Skeletal muscle cell (primary cell): ENCODE results near the gene LPIN2.
"Not testable (repeated sequence)": the region's sequence is repeated elsewhere in the genome, so short reads cannot be mapped to it uniquely, and the experiment has no call there.

Source experiments
- DNase-seq: peaks from one replicate; pipeline ENCODE4 v3.0.0-alpha.2; 2010; ENCODE audit warnings: low read depth
- H3K4me3 ChIP-seq: 2 replicates; pipeline ENCODE4 v1.5.1; 2011; ENCODE audit warnings: low read depth, mild to moderate bottlenecking, control low read depth, low read length, moderate library complexity

LPIN2 gene

DNA sequence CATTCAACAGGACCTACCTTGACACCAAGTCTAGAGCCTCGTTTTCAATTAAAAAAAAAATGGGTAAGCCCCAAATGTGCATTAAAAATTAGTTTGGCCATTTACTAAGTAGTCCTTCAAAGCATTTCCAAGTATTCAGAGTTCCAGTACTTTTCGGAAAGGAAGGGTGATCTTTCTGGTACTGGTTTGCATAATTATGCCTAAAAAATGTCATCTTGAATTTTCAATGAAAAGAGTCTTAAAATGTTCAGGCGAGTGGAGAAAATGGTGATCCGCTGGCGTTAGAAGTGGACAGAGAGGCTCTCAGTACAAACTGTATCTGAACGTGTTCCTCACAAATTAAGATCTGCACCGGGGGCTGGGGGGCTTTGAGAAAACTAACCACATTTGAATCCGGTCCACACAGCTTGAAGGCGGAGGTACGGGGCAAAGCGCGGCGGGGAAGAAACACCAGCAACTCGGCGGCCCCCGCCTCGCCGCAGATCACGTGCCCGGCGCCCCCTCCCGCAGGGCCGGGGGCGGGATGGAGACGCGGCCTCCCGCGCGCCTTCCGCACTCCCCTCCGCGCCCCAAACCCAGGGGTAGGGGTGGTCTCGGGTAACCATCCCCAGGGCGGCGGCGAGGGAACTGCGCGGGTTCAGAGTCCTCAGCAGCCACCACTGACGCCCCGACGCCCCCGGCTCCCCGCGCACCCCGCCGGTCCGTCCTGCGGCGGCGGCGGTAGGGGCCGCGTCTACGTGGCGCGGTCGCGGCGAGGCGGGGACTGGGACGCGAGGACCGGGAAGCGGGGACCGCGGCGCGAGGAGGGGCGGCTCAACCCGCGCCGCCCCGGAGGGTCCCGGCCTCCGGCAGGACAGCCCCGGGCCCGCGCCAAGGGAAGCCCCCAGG lies 564 bp downstream of the LPIN2 start:
- DNase-seq, result no peak
- peak overlapping the region; percentile 69 for H3K4me3 ChIP-seq

DNA sequence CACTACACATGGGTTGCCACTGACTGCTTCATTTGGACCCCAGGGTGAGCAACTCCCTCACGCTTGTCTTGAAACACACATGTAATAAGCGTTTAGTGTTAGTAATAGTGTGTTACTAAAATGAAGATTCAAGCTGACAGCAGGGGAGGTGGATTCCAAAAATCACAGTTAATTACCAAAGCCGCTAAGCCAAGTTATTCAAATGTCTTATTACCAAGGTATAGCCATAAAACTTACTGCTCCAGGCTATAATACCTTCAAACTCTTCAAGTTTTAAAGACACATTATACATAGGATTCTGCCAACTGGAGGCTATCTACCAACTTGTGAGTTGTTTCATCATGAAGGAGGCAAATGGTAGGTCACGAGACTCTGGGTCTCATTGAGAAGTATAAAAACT lies 2.9 kb downstream of the LPIN2 start:
- no peak for DNase-seq
- no peak overlapping the region for H3K4me3 ChIP-seq

DNA sequence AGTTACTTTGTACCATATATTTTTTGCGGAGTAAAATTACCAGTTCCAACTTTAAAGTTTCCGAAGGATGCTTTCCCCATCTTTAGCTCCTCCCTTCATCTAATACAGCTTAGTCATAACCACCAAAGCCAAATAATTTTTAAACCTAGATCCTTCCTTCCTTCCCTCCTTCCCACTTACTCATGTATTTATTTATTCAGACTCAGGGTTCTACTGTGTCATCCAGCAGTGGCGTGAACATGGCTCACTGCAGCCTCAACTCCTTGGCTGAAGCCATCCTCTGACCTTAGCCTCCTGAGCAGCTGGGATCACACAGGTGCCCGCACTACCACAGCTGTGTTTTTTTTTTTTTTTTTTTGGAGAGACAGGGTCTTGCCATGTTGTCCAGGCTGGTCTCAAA lies 4.4 kb downstream of the LPIN2 start:
- no peak for DNase-seq
- H3K4me3 ChIP-seq, result no peak overlapping the region

DNA sequence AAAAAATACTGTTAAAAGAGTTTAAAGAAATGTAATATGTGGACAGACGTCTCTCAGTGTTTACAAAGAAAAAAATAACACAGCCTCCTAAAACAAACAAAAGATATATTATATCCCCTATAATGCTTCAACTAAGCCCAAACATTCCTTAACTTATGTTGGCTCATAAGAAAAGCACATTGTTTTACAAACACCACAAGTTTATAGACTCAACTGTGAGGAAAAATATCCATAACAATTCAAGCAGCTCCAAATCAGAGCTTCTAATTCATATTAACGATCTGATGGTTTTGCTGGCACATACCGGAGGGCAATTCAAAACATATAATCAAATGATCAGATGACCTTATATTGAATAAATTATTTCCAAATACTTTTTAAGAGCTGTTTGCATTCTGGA lies 5.5 kb downstream of the LPIN2 start:
- H3K4me3 ChIP-seq, result no peak overlapping the region
- no peak for DNase-seq

DNA sequence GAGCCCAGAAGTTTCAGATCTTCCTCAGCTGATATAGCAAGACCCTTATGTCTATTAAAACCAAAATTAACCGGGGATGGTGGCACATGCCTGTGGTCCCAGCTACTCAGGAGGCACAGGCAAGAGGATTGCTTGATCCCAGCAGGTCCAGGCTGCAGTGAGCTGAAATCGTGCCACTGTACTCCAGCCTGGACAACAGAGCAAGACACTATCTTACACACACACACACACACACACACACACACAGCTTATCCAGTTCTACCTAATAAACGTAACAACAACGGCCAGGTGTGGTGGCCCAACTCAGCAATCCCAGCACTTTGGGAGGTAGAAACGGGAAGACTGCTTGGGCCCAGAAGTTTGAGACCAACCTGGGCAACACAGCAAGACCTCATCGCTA lies 7.5 kb downstream of the LPIN2 start:
- H3K4me3 ChIP-seq, result no peak overlapping the region
- DNase-seq, result no peak

DNA sequence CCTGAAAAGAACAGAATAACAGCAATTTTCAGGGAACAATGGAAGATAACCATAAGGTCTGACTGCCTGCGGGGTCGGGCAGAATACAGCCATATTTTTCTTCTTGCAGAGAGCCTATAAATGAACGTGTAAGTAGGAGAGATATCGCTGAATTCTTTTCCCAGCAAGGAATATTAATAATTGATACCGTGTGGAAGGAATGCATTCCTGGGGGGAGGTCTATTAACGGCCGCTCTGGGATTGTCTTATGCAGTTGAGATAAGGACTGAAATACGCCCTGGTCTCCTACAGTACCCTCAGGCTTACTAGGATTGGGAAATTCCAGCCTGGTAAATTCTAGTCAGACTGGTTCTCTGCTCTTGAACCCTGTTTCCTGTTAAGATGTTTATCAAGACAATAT lies 9.2 kb downstream of the LPIN2 start:
- not testable (repeated sequence) for H3K4me3 ChIP-seq

DNA sequence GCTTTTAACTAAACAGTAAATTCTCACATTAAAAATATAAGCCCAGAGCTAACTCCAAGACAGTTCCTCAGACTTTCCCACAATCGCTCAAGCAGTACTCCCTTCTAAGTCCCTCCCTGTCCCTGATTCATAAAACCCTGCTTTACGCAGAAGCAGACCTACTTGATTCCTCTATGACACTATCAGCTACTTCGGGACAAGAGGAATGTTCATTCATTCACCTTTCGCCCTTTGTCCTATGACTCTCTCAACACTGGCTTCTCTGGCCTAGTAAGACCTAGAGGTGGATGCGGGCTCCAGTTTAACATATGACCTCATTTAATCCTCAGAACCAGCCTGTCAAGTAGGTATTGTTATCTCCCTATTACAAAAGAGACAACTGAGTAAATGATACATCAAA lies 10.2 kb downstream of the LPIN2 start:
- DNase-seq, result no peak

More for the DNA sequence above, 9.2 kb downstream of the LPIN2 start:
- not testable (repeated sequence) for DNase-seq

DNA sequence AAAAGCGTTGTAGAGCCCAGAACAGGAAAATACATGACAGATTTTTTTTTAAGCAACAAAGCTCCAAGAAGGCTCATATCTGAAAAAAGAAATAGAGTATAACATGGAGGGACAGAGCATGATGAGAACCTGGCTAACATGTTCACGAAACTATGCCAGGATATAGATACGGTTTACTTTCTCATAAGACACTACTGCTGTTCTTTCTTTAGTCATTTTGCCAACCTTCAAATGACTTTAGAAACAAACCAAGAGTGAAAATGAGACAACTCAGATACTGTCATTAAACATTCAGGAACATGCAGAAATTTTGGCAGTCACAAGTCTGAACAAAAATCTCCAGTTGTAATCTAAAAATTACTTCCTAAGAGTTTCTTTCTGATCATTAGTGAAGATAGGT lies 14.3 kb downstream of the LPIN2 start:
- DNase-seq, result no peak
- H3K4me3 ChIP-seq, result no peak overlapping the region

More for the DNA sequence above, 10.2 kb downstream of the LPIN2 start:
- no peak overlapping the region for H3K4me3 ChIP-seq

DNA sequence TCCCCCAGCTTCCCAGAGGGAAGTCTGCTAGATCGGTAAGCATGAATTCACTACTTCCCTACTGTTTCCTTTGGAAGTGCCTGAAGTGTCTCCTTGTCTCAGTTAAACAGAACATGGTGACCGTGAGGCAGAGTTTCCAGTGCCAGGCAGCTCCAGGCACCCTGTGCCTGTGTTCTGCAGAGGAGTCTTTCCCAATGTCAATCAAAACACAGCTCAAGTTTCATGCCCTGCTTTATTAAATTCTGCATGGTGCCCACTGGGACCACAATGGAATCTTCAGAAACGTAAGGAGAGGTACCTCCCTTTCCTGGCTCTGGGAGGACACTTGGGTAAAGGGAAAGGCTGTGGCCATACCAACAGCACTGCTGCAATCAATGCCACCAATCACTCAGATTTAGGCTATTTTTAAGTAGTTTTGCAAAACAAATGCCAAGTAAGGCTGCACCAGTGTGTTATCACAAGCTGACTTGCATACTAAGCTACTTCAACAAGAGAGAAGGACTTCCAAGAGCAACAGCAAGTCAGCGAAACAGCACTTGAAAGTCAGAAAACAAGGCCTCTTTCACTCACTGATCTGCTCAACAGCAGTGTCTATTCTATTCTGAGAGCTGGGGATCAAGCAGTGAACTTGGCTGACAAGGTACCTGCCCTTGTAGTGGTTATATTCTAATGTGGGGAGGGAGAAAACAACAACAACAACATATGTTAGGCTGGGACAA lies 14.9 kb downstream of the LPIN2 start:
- DNase-seq, result no peak
- H3K4me3 ChIP-seq, result no peak overlapping the region

DNA sequence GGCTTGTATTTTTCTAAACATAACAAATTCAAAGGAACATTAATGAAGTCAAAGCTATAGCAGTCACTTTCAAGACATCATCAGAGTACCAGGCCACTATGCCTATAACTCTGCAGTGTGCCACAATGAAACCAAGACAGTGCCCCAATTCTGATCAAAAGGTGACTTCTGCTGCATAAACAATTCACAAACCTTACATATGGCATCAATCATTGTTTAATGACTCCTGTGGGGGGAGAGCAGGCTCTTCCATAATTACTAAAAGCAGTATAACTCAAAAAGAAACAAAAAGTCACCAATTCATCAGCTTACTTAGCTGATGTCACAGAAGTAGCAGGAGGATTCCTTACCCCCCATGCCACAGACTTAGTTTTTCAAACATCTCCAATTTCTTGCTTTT lies 15.5 kb downstream of the LPIN2 start:
- no peak overlapping the region for H3K4me3 ChIP-seq
- no peak for DNase-seq

DNA sequence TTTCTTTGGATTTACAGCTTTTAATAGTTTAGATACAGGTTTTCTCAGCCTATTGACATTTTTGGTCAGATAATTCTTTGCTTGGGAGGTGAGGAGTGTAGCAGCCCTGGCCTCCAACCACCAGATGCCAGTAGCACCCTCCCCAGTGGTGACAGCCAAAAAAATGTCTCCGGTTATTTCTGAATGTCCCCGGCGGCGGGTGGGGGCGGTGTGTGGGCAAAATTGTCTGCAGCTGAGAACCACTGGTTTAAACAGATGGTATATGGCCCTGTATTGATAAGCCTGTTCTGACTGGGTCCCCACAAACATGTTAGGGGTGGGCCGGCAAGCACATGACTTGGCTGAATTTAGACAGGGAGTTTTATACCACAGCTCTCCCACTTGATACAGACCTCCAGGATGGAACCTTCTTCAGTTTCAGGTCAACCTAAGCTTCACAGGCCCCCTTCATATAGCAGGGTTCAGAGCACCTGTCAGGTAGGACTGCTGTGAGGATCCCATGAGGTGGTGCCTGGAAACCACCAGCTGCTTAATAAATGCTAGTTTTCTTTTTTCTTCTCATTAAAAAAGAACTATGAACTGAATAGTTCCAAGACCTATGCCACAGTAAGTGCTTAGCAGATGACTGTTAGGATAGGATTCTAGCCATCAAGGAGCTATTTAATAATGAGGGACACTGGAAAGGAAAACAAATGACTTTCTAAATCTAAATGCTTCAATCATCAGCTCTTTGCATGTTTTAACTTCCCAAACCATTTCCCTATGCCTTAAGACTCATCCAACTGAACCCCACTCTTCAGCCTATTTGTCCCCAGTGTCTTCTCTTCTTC lies 18.1 kb downstream of the LPIN2 start:
- no peak for DNase-seq
- H3K4me3 ChIP-seq, result no peak overlapping the region

DNA sequence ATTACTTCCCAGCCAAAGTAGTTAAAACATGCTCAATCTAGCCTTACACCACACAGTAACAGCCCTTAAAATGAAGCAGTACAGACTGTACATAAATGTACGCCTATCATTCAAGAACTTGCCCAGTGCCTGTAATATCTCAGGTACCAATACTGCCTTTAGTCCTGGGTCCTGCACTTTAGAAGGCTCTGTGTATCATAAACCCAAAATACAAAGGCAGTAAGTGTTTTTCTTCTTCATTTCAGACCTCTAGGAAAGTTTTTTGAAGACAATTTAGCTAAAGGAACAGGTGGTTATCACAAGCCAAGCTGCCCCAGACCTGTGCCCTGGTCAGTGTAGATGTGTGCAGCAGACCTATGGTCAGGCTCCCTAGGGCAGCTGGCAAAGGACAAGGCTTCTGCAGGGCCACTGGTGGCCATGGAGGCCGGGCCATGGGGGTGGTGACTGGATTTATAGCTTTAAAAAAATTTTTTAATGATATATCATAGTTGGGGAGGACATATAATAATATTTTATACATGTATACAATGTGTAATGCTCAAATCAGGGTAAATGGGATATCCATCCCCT lies 18.8 kb downstream of the LPIN2 start:
- H3K4me3 ChIP-seq, result no peak overlapping the region
- DNase-seq, result no peak

DNA sequence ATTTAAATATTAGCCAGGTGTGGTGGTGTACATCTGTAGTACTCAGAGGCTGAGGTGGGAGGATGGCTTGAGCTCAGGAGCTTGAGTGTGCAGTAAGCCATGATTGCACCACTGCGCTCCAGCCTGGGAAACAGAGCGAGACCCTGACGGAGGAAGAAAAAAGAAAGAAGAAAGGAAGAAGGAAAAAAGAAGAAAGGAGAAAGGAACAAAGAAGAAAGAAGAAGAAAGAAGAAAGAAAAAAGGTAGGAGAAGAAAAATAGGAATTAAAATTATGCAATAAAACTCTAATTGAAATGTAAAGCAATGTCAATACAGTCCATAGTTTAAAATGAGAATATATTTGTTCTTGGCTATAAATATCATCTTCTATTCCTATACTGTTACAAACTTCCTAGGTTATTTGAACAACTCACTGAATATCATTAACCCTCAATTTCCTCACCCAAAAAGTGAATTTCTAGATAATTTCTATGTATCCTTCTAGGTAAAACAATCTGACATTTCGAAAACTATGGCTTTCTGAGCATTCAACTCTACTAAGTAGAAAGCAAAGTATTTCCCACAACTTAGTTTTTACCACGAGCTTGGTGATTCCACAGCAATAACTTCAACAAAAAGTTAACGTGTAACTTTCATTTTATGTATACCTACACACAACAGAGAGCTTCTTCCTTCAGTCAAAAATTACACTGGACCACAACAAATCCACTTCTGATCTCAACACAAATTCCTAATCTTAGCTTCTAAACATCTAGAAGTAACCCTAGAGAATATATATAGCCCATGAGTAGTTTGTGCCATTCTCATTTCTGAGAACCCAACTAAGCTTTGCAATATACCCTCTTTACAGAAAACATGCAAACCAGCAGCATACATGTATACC lies 19.7 kb downstream of the LPIN2 start:
- no peak overlapping the region for H3K4me3 ChIP-seq
- no peak for DNase-seq

DNA sequence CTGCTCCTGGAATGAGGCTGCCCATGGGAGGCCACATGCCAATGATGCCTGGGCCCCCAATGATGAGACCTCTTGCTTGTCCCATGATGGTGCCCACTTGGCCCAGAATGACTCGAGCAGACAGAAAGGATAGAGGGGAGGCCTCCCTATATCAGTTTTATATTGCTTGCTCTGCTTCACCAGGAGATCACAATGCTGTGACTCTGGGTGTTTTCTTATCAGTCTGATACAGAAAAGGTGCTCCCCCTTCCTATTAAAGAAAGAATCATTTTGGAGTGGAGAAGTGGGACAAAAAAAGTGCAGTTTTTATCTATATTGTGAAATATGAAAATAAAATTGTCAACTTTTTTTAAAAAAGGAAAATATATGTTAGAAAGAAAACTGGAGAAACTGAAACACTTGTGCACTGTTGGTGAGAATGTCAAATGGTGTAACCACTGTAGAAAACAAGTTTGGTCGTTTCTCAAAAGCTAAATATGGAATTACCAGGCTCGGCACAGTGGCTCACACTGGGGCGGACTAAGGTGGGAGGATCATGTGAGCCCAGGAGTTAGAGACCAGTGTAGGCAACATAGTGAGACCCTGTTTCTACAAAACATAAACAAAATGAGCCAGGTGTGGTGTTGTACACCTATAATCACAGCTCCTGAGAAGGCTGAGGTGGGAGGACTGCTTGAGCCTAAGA lies 21.8 kb downstream of the LPIN2 start:
- DNase-seq, result no peak
- no peak overlapping the region for H3K4me3 ChIP-seq

DNA sequence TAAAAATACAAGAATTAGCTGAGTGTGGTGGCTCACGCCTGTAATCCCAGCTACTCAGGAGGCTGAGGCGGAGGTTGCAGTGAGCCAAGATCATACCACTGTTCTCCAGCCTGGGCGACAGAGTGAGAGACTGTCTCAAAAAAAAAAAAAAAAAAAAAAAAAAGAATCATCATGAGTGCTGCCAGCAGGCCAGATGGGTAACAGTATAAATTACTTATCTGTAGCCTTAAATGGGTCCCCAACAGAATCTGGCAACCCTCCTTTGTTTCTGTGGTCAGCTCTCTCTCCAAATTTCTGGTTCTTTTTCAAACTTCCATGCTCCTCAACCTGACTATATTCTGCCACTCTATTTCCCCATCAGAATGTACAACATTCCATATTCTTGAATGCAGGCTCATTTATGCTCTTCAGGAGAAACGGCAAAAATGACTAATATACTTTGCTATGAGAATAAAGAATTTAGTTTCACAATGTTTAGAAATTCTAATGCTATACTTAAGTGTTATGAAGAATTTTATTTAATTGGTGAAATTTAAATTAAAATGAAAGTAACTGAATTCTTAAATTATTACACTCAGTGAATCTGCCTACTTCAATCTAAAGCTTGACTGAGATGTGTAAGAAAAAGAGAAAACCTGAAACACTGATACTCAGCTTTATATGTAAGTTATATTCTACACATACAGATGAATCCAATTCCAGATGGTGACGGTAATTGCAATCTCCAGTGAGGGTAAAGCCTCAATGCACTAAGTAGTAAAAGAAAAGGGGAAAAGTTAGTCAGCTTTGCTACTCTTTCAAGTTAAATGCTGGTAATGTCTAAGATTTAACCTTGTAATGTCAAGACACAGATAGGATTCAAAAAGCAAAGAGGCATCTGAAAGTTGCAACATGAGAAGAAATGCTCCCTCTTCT lies 24.8 kb downstream of the LPIN2 start:
- H3K4me3 ChIP-seq, result no peak overlapping the region
- no peak for DNase-seq

DNA sequence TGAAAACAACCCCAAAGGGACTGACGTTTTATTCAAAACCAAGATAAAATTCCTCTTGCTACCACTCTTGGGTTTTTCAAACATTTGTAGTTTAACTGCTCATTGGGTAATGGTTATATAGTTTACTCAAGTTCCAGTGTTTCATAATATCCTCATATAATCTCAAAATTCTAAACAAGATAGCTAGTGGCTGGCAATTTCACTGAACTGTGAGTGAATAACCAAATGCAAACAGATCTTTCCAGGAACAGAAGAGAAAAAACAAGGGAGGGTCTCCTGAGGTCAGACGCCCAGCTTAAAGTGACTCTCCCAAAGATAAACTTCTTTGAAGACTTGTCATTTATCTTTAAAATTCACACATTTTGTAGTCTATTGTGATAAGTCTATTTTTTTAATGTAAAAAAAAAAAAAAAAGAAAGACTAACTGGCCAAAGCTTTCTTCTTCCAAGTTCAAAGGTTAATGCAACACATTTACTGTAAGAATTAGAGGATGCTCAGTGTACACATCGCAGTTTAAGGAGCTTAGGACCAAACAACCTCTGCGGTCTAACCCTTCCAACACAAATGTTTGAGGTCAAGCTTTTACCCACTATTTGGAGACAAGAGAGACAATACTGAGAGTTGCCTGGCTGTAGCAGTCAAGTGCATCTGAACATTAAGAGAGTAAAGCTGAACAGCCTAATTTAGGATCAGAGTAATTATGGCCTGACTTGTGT lies 26.6 kb downstream of the LPIN2 start:
- no peak for DNase-seq
- no peak overlapping the region for H3K4me3 ChIP-seq

DNA sequence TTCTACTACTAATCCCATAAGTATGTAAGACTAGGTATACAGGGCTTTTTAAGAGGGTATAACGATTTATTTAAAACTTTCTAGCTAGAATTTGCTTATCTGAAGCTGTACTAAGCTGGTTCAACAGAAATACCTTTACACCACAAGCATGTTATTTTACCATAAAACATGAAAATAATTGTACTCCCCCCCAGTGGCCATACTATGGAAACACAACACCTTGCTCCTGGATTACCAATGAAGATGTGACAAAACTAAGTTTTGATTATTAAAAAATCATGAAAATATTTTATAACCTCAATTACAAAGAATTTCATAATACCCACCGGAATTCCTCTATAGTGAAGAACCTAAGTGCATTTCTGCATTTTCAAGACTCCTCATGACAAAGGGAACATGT lies 27.3 kb downstream of the LPIN2 start:
- no peak overlapping the region for H3K4me3 ChIP-seq
- DNase-seq, result no peak
